ENCODE data around the gene SLC37A2.

DNA sequence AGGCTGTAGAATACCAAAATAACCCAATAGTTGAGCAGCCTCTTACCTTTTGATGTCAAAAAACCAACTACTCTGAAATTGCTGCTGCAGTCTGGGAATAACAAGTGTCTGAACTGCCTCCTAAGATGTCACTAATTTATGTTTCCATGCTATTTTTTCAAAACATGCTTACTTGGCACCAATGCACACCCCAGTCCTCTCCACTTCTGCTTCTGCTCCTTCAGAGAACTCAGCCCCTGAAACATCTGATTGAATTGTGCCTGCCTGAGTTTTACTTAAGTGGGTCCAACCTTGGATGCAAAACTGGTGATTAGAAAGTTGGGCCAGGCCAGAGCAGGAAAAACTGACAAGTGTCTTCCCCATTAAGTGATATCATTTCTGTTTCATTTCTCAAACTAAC, 72.9 kb downstream of the SLC37A2 start:
- TF ChIP-seq TAF1 (IDR thresholded peaks at IDR 0.05; ENCODE audit: borderline replicate concordance, low read depth, low read length) = no peak
- no peak for TF ChIP-seq POLR2A (IDR thresholded peaks at IDR 0.05; ENCODE audit: low read depth, low read length)

All from GM12892 (cell line).